Smooth muscle cell (in vitro differentiated cells): ENCODE data around the gene MELTF. TPM values are rescaled to one million over a fixed set of nuclear protein-coding genes. Genes with fewer than 3 reads are reported as not detected.

Source experiments
- DNase-seq: peaks from one replicate; lab custom pipeline; 2025; ENCODE audit not compliant: unreplicated experiment; lab: John Stamatoyannopoulos, UW
- H2AFZ ChIP-seq: fragments of 200-600 bp; sonication (generic); 2 replicates; pipeline ENCODE4 v1.6.0; 2016; ENCODE audit warnings: antibody characterized with exemption, low read depth, mild to moderate bottlenecking
- H3F3A ChIP-seq: fragments of 200-600 bp; sonication (generic); 2 replicates; pipeline ENCODE4 v1.6.0; 2017; ENCODE audit warnings: antibody characterized with exemption, low read depth
- H3K27ac ChIP-seq: fragments of 200-600 bp; sonication (generic); 2 replicates; pipeline ENCODE4 v1.5.1; 2016; ENCODE audit warnings: low read depth, mild to moderate bottlenecking
- H3K27me3 ChIP-seq: fragments of 200-600 bp; sonication (generic); 2 replicates; pipeline ENCODE4 v1.6.1; 2016; ENCODE audit warnings: low read depth, mild to moderate bottlenecking
- H3K36me3 ChIP-seq: fragments of 200-600 bp; sonication (generic); 2 replicates; pipeline ENCODE4 v1.5.1; 2016; ENCODE audit warnings: low read depth
- H3K4me1 ChIP-seq: fragments of 200-600 bp; sonication (generic); 2 replicates; pipeline ENCODE4 v1.5.1; 2016; ENCODE audit warnings: low read depth
- H3K4me2 ChIP-seq: fragments of 200-600 bp; sonication (generic); 2 replicates; pipeline ENCODE4 v1.6.0; 2016; ENCODE audit warnings: mild to moderate bottlenecking
- H3K4me3 ChIP-seq: fragments of 200-600 bp; sonication (generic); 2 replicates; pipeline ENCODE4 v1.5.1; 2016; ENCODE audit warnings: mild to moderate bottlenecking
- H3K79me2 ChIP-seq: fragments of 200-600 bp; sonication (generic); 2 replicates; pipeline ENCODE4 v1.6.0; 2016; ENCODE audit warnings: low read depth, mild to moderate bottlenecking
- H3K9ac ChIP-seq: fragments of 200-600 bp; sonication (generic); 2 replicates; pipeline ENCODE4 v1.6.0; 2016; ENCODE audit warnings: low read depth
- H3K9me3 ChIP-seq: fragments of 200-600 bp; sonication (generic); replicated peaks from 2 replicates; pipeline ENCODE4 v1.5.1; 2016; ENCODE audit warnings: low read depth
- H4K20me1 ChIP-seq: fragments of 200-600 bp; sonication (generic); 2 replicates; pipeline ENCODE4 v1.6.0; 2016; ENCODE audit warnings: low read depth
- CTCF ChIP-seq: fragments of 200-600 bp; sonication (generic); IDR thresholded peaks from 2 replicates; pipeline ENCODE4 v1.5.1; 2017; ENCODE audit warnings: borderline replicate concordance, mild to moderate bottlenecking, antibody characterized with exemption; ENCODE audit not compliant: insufficient read depth, poor library complexity, severe bottlenecking
- WGBS: methylation state at CpG from one replicate; pipeline ENCODE4 v1.1.7; 2016; ENCODE audit warnings: low lambda C conversion rate; 5-methylcytosine and 5-hydroxymethylcytosine counted together
- polyA plus RNA-seq: library from polyadenylated mRNA; unstranded; fragments of >200 nt; fragmentation: Nextera tagmentation; extraction: Ambion mirVana; gene quantifications from 2 replicates; pipeline ENCODE4 v1.2.1, GENCODE V29; 2016
- total RNA-seq: library from RNA; depleted of rRNA; stranded (reverse); fragments of >200 nt; gene quantifications from 2 replicates; pipeline ENCODE4 v1.2.3, GENCODE V29; 2014

MELTF gene
- total and polyA plus RNA-seq, 2 experiments from 2014 or later: 3.7 to 8.6 TPM

- H3K9me3 ChIP-seq: no peaks in the 10 kb centered on the region
- H3K27ac ChIP-seq: no peak overlapping the region
- no peak overlapping the region for H3K9ac ChIP-seq
- H3K79me2 ChIP-seq: no peaks in the 10 kb centered on the region
- H3K27me3 ChIP-seq: no peaks in the 10 kb centered on the region
- no peak overlapping the region for H3K4me2 ChIP-seq
- no peaks in the 10 kb centered on the region for H4K20me1 ChIP-seq
- H2AFZ ChIP-seq: no peak overlapping the region
- peaks cover 9% of the 10 kb centered on the region for H3F3A ChIP-seq
- H3K36me3 ChIP-seq: no peaks in the 10 kb centered on the region
- 91% methylated on average over 8 of the region's 9 CpGs for WGBS
- TF ChIP-seq CTCF: no peak
- H3K4me3 ChIP-seq: no peak overlapping the region
- H3K4me1 ChIP-seq: peaks cover 4% of the 10 kb centered on the region
- no peak for DNase-seq
These were observed 3.1 kb downstream of the MELTF start for GRCh38 chr3:197026481-197026866.

- no peak overlapping the region for H3K4me2 ChIP-seq
- no peak overlapping the region for H2AFZ ChIP-seq
- no peak overlapping the region for H3K4me3 ChIP-seq
These were observed 3.7 kb downstream of the MELTF start for GRCh38 chr3:197025736-197026480.

DNA sequence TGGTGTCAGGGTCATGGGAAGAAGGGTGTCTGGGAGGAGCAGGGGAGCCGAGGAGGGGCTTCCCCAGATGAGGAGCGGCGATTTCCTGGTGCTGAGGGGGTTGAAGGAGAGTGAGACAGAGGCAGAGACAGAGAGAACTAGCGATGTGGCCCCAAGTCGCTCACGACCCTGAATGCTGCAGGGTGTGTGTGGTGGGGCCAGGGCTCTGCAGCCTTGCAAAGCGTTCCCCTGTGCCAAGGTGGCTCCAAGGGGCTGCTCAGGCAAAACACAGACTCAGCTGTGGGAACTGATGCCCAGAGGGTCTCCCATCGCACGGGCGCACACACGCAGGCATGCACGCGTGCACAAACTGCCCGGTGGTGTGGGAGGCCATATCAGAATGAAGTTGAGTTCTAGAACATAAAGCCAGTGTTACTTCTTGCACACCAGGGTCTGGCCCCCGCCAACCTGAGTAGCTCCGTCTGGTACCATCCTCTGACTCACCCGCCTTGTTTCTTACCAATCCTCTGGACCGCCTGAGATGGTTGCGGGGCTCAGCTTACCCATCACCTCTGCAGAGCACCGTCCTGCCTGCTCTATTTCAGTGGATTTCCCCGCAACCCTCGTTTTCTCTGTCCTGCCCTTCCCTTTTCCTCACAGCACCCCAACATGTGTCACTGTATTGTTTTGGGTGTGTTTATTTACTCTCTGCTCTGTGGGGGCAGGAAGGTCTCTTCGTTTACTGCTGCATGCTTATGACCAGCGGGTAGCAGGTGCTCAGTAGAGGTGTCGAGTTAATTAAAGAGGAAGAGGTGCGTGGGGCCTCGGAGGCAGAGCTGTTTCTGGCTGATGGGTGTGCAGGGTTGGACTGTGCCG lies 4.5 kb downstream of the MELTF start:
- no peaks in the 10 kb centered on the region for H3K36me3 ChIP-seq
- H3K79me2 ChIP-seq: no peaks in the 10 kb centered on the region
- no peaks in the 10 kb centered on the region for H3K27me3 ChIP-seq
- no peak overlapping the region for H3K4me3 ChIP-seq
- TF ChIP-seq CTCF: no peak
- peaks cover 4% of the 10 kb centered on the region for H3K4me1 ChIP-seq
- no peak overlapping the region for H3K4me2 ChIP-seq
- no peak for DNase-seq
- no peak overlapping the region for H3K9ac ChIP-seq
- H3K9me3 ChIP-seq: no peaks in the 10 kb centered on the region
- 95% methylated on average over 28 of the region's 28 CpGs for WGBS
- H4K20me1 ChIP-seq: no peaks in the 10 kb centered on the region
- H3F3A ChIP-seq: no peaks in the 10 kb centered on the region
- H3K27ac ChIP-seq: no peak overlapping the region
- H2AFZ ChIP-seq: no peak overlapping the region

More at GRCh38 chr3:197025736-197026480, 3.7 kb downstream of the MELTF start:
- no peaks in the 10 kb centered on the region for H3K27me3 ChIP-seq
- 95% methylated on average over 21 of the region's 21 CpGs for whole genome bisulfite sequencing
- no peaks in the 10 kb centered on the region for H3K36me3 ChIP-seq
- H3K27ac ChIP-seq: no peak overlapping the region
- DNase-seq: no peak
- no peaks in the 10 kb centered on the region for H3K79me2 ChIP-seq
- no peak overlapping the region for H3K9ac ChIP-seq
- peaks cover 6% of the 10 kb centered on the region for H3F3A ChIP-seq
- H3K9me3 ChIP-seq: no peaks in the 10 kb centered on the region
- no peak for TF ChIP-seq CTCF
- H4K20me1 ChIP-seq: no peaks in the 10 kb centered on the region
- peaks cover 4% of the 10 kb centered on the region for H3K4me1 ChIP-seq
